GM18909 (cell line): Measurements from ENCODE around the gene SMYD3.

ENCODE experiments used
- ATAC-seq: cut with Tn5 transposase; IDR thresholded peaks from one replicate; pipeline ENCODE4 v1.9.1; 2021; ENCODE audit warnings: mild to moderate bottlenecking; ENCODE audit not compliant: unreplicated experiment, poor library complexity

Gene SMYD3

GRCh38 chr1:246506674-246507481 is at the start of gene SMYD3:
Gene SMYD3 (minus strand): TSS chr1:246507279.
- peak; percentile 89 for ATAC-seq

- ATAC-seq = no peak
These were observed 47.1 kb upstream of the SMYD3 start for GRCh38 chr1:246554201-246554600.

GRCh38 chr1:246552110-246552509 is 45.0 kb upstream of the SMYD3 start:
- ATAC-seq = no peak

- ATAC-seq = no peak
These were observed 43.3 kb upstream of the SMYD3 start for GRCh38 chr1:246550402-246550801.

GRCh38 chr1:246549665-246550064 is 42.6 kb upstream of the SMYD3 start:
- no peak for ATAC-seq

GRCh38 chr1:246544001-246544400 is 36.9 kb upstream of the SMYD3 start:
- ATAC-seq = no peak

- ATAC-seq = no peak
These were observed 33.8 kb upstream of the SMYD3 start for GRCh38 chr1:246540738-246541491.

GRCh38 chr1:246537887-246538286 is 30.8 kb upstream of the SMYD3 start:
- no peak for ATAC-seq

- ATAC-seq = no peak
These were observed 30.4 kb upstream of the SMYD3 start for GRCh38 chr1:246537441-246537840.

- no peak for ATAC-seq
These were observed 27.0 kb upstream of the SMYD3 start for GRCh38 chr1:246534114-246534513.

- ATAC-seq = no peak
These were observed 26.4 kb upstream of the SMYD3 start for GRCh38 chr1:246533371-246533905.

- no peak for ATAC-seq
These were observed 25.4 kb upstream of the SMYD3 start for GRCh38 chr1:246532519-246532918.

- ATAC-seq = no peak
These were observed 23.4 kb upstream of the SMYD3 start for GRCh38 chr1:246530482-246530881.

- no peak for ATAC-seq
These were observed 22.1 kb upstream of the SMYD3 start for GRCh38 chr1:246528933-246529731.

GRCh38 chr1:246527402-246528088 is 20.5 kb upstream of the SMYD3 start:
- ATAC-seq = peak; percentile 90

- no peak for ATAC-seq
These were observed 19.8 kb upstream of the SMYD3 start for GRCh38 chr1:246526915-246527314.

GRCh38 chr1:246526380-246526779 is 19.3 kb upstream of the SMYD3 start:
- ATAC-seq = no peak

- no peak for ATAC-seq
These were observed 12.4 kb upstream of the SMYD3 start for GRCh38 chr1:246519514-246519913.

- ATAC-seq = no peak
These were observed 11.6 kb upstream of the SMYD3 start for GRCh38 chr1:246518456-246519205.
